A549 (cell line): ENCODE data around the gene SLC25A13.

ENCODE experiments used
- CEBPB ChIP-seq, 2 experiments: fragments of >200 bp in 1 of 2; sonication (Bioruptor Twin) in 1 of 2; formaldehyde crosslinking in 1 of 2; IDR thresholded peaks; 2 replicates each; pipeline ENCODE4 v1.6.1; 2012 to 2016
- CTCF ChIP-seq: fragments of >200 bp; sonication (Bioruptor Twin); formaldehyde crosslinking; IDR thresholded peaks from 3 replicates; pipeline ENCODE4 v1.5.1; 2016
- EHMT2 ChIP-seq: fragments of 200-600 bp; sonication (generic); IDR thresholded peaks from 2 replicates; pipeline ENCODE4 v1.6.1; 2016; ENCODE audit warnings: antibody characterized with exemption, low read depth, mild to moderate bottlenecking, moderate library complexity
- EP300 ChIP-seq, 2 experiments: fragments of >200 bp; sonication (Bioruptor Twin); formaldehyde crosslinking; IDR thresholded peaks; 2 replicates in 1 of 2; 3 replicates in 1 of 2; pipeline ENCODE4 v1.6.1; 2016 to 2017
- ESRRA ChIP-seq: fragments of 150-350 bp; IDR thresholded peaks from 2 replicates; pipeline ENCODE4 v1.6.1; 2014; ENCODE audit warnings: mild to moderate bottlenecking, low read length, borderline replicate concordance
- HDAC2 ChIP-seq: fragments of 200-600 bp; sonication (generic); IDR thresholded peaks from 2 replicates; pipeline ENCODE4 v1.6.1; 2016
- KDM1A ChIP-seq: fragments of 200-600 bp; sonication (generic); IDR thresholded peaks from 2 replicates; pipeline ENCODE4 v1.6.1; 2016; ENCODE audit warnings: low read depth, mild to moderate bottlenecking
- MAX ChIP-seq: IDR thresholded peaks from 2 replicates; pipeline ENCODE4 v1.6.1; 2012
- POLR2A ChIP-seq: IDR thresholded peaks from 2 replicates; pipeline ENCODE4 v1.6.1; 2012; ENCODE audit warnings: mild to moderate bottlenecking, low read length
- REST ChIP-seq: fragments of 200-600 bp; sonication (generic); IDR thresholded peaks from 2 replicates; pipeline ENCODE4 v1.6.1; 2016; ENCODE audit warnings: antibody characterized with exemption, mild to moderate bottlenecking, moderate library complexity
- SMC3 ChIP-seq: fragments of >200 bp; sonication (Bioruptor Twin); formaldehyde crosslinking; IDR thresholded peaks from 3 replicates; pipeline ENCODE4 v1.6.1; 2018; ENCODE audit warnings: inconsistent platforms
- SREBF2 ChIP-seq: fragments of 450-650 bp; IDR thresholded peaks from 2 replicates; pipeline ENCODE4 v1.6.1; 2014; ENCODE audit warnings: mild to moderate bottlenecking, moderate library complexity

- no peak for TF ChIP-seq REST
- no peak for TF ChIP-seq CTCF
- TF ChIP-seq KDM1A = no peak
- TF ChIP-seq SMC3 = no peak
- no peak for TF ChIP-seq EP300 (IDR thresholded peaks at IDR 0.05)
- TF ChIP-seq CEBPB (IDR thresholded peaks at IDR 0.05) = no peak
- TF ChIP-seq EHMT2 = no peak
- TF ChIP-seq SREBF2 = no peak
- no peak for TF ChIP-seq ESRRA
- TF ChIP-seq HDAC2 = no peak
- no peak for TF ChIP-seq POLR2A
- no peak for TF ChIP-seq MAX
Observed at GRCh38 chr7:96120445-96121225, 201.3 kb downstream of the SLC25A13 start.
